H9 (cell line): Measurements from ENCODE around the gene WEE2. TPM values are rescaled to one million over a fixed set of nuclear protein-coding genes. Genes with fewer than 3 reads are reported as not detected.

Source experiments
- DNase-seq: peaks from one replicate; pipeline ENCODE4 v3.0.0-alpha.2; 2017
- H2AFZ ChIP-seq: one replicate; pipeline ENCODE4 v1.6.1; 2013; ENCODE audit warnings: mild to moderate bottlenecking, low read length, control low read depth, moderate library complexity
- H2AK5ac ChIP-seq: 2 replicates; pipeline ENCODE4 v1.6.1; 2013; ENCODE audit warnings: low read length, control low read depth, mixed read lengths; ENCODE audit not compliant: insufficient read length
- H2BK120ac ChIP-seq: one replicate; pipeline ENCODE4 v1.6.1; 2013; ENCODE audit warnings: low read depth, mild to moderate bottlenecking, low read length, control low read depth, inconsistent platforms; ENCODE audit not compliant: poor library complexity, severe bottlenecking
- H2BK12ac ChIP-seq: 2 replicates; pipeline ENCODE4 v1.6.1; 2013; ENCODE audit warnings: low read length, control low read depth, mixed read lengths, low read depth; ENCODE audit not compliant: insufficient read length
- H2BK15ac ChIP-seq: 2 replicates; pipeline ENCODE4 v1.6.1; 2013; ENCODE audit warnings: low read depth, low read length, control low read depth
- H2BK20ac ChIP-seq: one replicate; pipeline ENCODE4 v1.6.1; 2013; ENCODE audit warnings: low read depth, mild to moderate bottlenecking, low read length, control low read depth, inconsistent platforms; ENCODE audit not compliant: poor library complexity, severe bottlenecking
- H2BK5ac ChIP-seq: 2 replicates; pipeline ENCODE4 v1.6.1; 2013; ENCODE audit warnings: low read length, control low read depth, mixed read lengths; ENCODE audit not compliant: insufficient read length
- H3K14ac ChIP-seq: 2 replicates; pipeline ENCODE4 v1.6.1; 2013; ENCODE audit warnings: low read length, control low read depth; ENCODE audit not compliant: insufficient read depth
- H3K18ac ChIP-seq: 2 replicates; pipeline ENCODE4 v1.6.1; 2013; ENCODE audit warnings: low read depth, mild to moderate bottlenecking, mixed read lengths, low read length, control low read depth; ENCODE audit not compliant: insufficient read length
- H3K23ac ChIP-seq: 2 replicates; pipeline ENCODE4 v1.6.1; 2013; ENCODE audit warnings: low read length, control low read depth, mixed read lengths, low read depth; ENCODE audit not compliant: insufficient read length
- H3K23me2 ChIP-seq: 2 replicates; pipeline ENCODE4 v1.6.1; 2013; ENCODE audit warnings: low read depth, mild to moderate bottlenecking, mixed read lengths, low read length, control low read depth; ENCODE audit not compliant: insufficient read length, poor library complexity, severe bottlenecking
- H3K27ac ChIP-seq: 2 replicates; pipeline ENCODE4 v1.5.1; 2013; ENCODE audit warnings: low read length, control low read depth, mixed read lengths, low read depth; ENCODE audit not compliant: insufficient read length
- H3K27me3 ChIP-seq: 2 replicates; pipeline ENCODE4 v1.6.1; 2013; ENCODE audit warnings: low read length, control low read depth, inconsistent platforms; ENCODE audit not compliant: insufficient read depth
- H3K4ac ChIP-seq: 2 replicates; pipeline ENCODE4 v1.6.1; 2013; ENCODE audit warnings: low read depth, mild to moderate bottlenecking, control low read depth, inconsistent platforms, low read length, moderate library complexity
- H3K4me1 ChIP-seq: 2 replicates; pipeline ENCODE4 v1.6.1; 2013; ENCODE audit warnings: low read length, control low read depth, inconsistent platforms; ENCODE audit not compliant: insufficient read depth
- H3K4me2 ChIP-seq: 2 replicates; pipeline ENCODE4 v1.6.1; 2013; ENCODE audit warnings: low read length, control low read depth, mixed read lengths; ENCODE audit not compliant: insufficient read length, insufficient read depth
- H3K56ac ChIP-seq: 2 replicates; pipeline ENCODE4 v1.6.1; 2013; ENCODE audit warnings: low read depth, mild to moderate bottlenecking, mixed read lengths, low read length, control low read depth; ENCODE audit not compliant: insufficient read length
- H3K79me1 ChIP-seq: 2 replicates; pipeline ENCODE4 v1.6.1; 2013; ENCODE audit warnings: low read depth, mild to moderate bottlenecking, moderate library complexity, low read length, control low read depth, inconsistent platforms; ENCODE audit not compliant: insufficient read depth, poor library complexity, severe bottlenecking
- H3K79me2 ChIP-seq: 2 replicates; pipeline ENCODE4 v1.6.1; 2013; ENCODE audit warnings: low read length, control low read depth, inconsistent platforms; ENCODE audit not compliant: insufficient read depth
- H3K9ac ChIP-seq: 2 replicates; pipeline ENCODE4 v1.6.1; 2013; ENCODE audit warnings: low read length, control low read depth, mixed read lengths; ENCODE audit not compliant: insufficient read length; ENCODE audit errors: extremely low read depth
- H3K9me3 ChIP-seq: one replicate; pipeline ENCODE4 v1.6.1; 2013; ENCODE audit warnings: low read depth, low read length, inconsistent platforms; ENCODE audit not compliant: control insufficient read depth
- H3T11ph ChIP-seq: one replicate; pipeline ENCODE4 v1.6.1; 2013; ENCODE audit warnings: mild to moderate bottlenecking, low read length, control low read depth, inconsistent platforms
- H4K20me1 ChIP-seq: one replicate; pipeline ENCODE4 v1.6.1; 2013; ENCODE audit not compliant: control insufficient read depth, insufficient read length, insufficient read depth
- H4K5ac ChIP-seq: 2 replicates; pipeline ENCODE4 v1.6.1; 2013; ENCODE audit warnings: low read depth, mild to moderate bottlenecking, mixed read lengths, low read length, control low read depth; ENCODE audit not compliant: insufficient read length
- H4K8ac ChIP-seq: replicated peaks from 2 replicates; pipeline ENCODE4 v1.6.1; 2013; ENCODE audit warnings: low read length, control low read depth, mixed read lengths, low read depth; ENCODE audit not compliant: insufficient read length
- H4K91ac ChIP-seq: 2 replicates; pipeline ENCODE4 v1.6.1; 2013; ENCODE audit warnings: low read depth, mild to moderate bottlenecking, moderate library complexity, mixed read lengths, low read length, control low read depth; ENCODE audit not compliant: insufficient read length
- H3K27ac Mint-ChIP-seq, 3 experiments: 2 replicates in 2 of 3; 3 replicates in 1 of 3; pipeline ENCODE4 v1.8.0; 2020 to 2021; ENCODE audit warnings: mixed read lengths in 3 of 3, mild to moderate bottlenecking in 1 of 3, moderate library complexity in 1 of 3
- H3K27me3 Mint-ChIP-seq: 2 replicates; pipeline ENCODE4 v1.8.0; 2021; ENCODE audit warnings: low read depth, mild to moderate bottlenecking, moderate library complexity, mixed read lengths
- H3K36me3 Mint-ChIP-seq, 3 experiments: 2 replicates in 2 of 3; 3 replicates in 1 of 3; pipeline ENCODE4 v1.8.0; 2020 to 2021; ENCODE audit warnings: low read depth in 3 of 3, mixed read lengths in 3 of 3; ENCODE audit not compliant: insufficient read depth in 1 of 3
- H3K4me1 Mint-ChIP-seq, 2 experiments: 2 replicates each; pipeline ENCODE4 v1.8.0; 2020; ENCODE audit warnings: mixed read lengths in 2 of 2
- H3K4me3 Mint-ChIP-seq, 2 experiments: 2 replicates in 1 of 2; 3 replicates in 1 of 2; pipeline ENCODE4 v1.8.0; 2020 to 2021; ENCODE audit warnings: mild to moderate bottlenecking in 2 of 2, mixed read lengths in 2 of 2, moderate library complexity in 1 of 2
- H3K9me3 Mint-ChIP-seq, 2 experiments: 2 replicates in 1 of 2; 3 replicates in 1 of 2; pipeline ENCODE4 v1.8.0; 2020; ENCODE audit warnings: mild to moderate bottlenecking in 2 of 2, mixed read lengths in 2 of 2, moderate library complexity in 1 of 2
- WGBS: extraction: QIAGEN DNeasy Blood & Tissue Kit; methylation state at CpG from one replicate; pipeline ENCODE4 v1.1.7; 2013; ENCODE audit warnings: missing lambda C conversion rate, low lambda C conversion rate, mixed read lengths; ENCODE audit not compliant: insufficient read length; ENCODE audit errors: extremely low coverage; 5-methylcytosine and 5-hydroxymethylcytosine counted together
- total RNA-seq: library from RNA; stranded (reverse); gene quantifications from 2 replicates; pipeline ENCODE4 v1.2.1, GENCODE V29; 2021
- TF ChIP-seq, protein P1 (sequence below): fragments of 200-600 bp; sonication (generic); conservative IDR thresholded peaks from 3 replicates; pipeline ENCODE4 v1.8.0; 2021; ENCODE audit warnings: antibody characterized with exemption, mild to moderate bottlenecking

Gene WEE2
- total RNA-seq, 1 experiment from 2014 or later = not detected

DNA sequence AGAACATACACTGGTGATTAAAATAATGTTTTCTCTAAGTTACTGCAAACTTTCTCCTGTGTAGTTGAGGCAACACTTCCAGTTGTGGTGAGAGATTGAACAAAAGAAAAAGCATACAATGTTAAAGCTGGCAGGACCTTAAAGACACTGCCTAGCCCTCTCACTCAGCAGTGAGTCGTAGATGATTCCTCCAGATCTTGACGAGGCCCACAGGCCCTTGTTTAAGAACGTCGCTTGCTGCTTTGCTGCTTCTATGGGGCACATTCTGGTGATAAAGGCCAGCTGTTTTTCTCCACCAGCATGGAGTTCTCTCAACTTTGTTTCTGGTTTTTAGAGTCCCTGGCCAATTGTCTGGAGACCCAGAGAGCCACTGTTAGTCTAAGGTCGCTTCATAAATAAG, 3.4 kb upstream of the WEE2 start:
- Mint-ChIP-seq H3K27me3 (peaks cover 23% of the 10 kb centered on the region), H3K4me1 (peaks cover 42 to 44% of the 10 kb centered on the region in 2 experiments), H3K9me3 (no peaks in the 10 kb centered on the region), H3K36me3 (no peaks in the 10 kb centered on the region), H3K4me3 (no peak overlapping the region), H3K27ac (peak overlapping the region in 1 of 3 experiments; percentile 54; a peak in 1 of 7 replicates)
- H2BK5ac ChIP-seq = no peak overlapping the region
- H2BK12ac ChIP-seq = no peak overlapping the region
- H3K18ac ChIP-seq = no peak overlapping the region
- H3K23ac ChIP-seq = no peak overlapping the region
- H3K9ac ChIP-seq = no peak overlapping the region
- H3K23me2 ChIP-seq = peaks cover 5% of the 10 kb centered on the region
- H3K4me1 ChIP-seq = peaks cover 3% of the 10 kb centered on the region; the same call in 1 of the 2 replicates
- H4K20me1 ChIP-seq = no peaks in the 10 kb centered on the region
- no peak for DNase-seq
- H3T11ph ChIP-seq = no peak overlapping the region
- no peaks in the 10 kb centered on the region for H3K79me2 ChIP-seq
- peaks cover 2% of the 10 kb centered on the region; the same call in 1 of the 2 replicates for H3K27me3 ChIP-seq
- no peaks in the 10 kb centered on the region for H3K9me3 ChIP-seq
- H2BK15ac ChIP-seq = no peak overlapping the region
- no peak overlapping the region for H3K56ac ChIP-seq
- no peak overlapping the region for H2BK20ac ChIP-seq
- no peak overlapping the region for H2BK120ac ChIP-seq
- WGBS = no CpG with 5 or more reads among the region's 5 CpGs
- TF ChIP-seq, protein P1, sequence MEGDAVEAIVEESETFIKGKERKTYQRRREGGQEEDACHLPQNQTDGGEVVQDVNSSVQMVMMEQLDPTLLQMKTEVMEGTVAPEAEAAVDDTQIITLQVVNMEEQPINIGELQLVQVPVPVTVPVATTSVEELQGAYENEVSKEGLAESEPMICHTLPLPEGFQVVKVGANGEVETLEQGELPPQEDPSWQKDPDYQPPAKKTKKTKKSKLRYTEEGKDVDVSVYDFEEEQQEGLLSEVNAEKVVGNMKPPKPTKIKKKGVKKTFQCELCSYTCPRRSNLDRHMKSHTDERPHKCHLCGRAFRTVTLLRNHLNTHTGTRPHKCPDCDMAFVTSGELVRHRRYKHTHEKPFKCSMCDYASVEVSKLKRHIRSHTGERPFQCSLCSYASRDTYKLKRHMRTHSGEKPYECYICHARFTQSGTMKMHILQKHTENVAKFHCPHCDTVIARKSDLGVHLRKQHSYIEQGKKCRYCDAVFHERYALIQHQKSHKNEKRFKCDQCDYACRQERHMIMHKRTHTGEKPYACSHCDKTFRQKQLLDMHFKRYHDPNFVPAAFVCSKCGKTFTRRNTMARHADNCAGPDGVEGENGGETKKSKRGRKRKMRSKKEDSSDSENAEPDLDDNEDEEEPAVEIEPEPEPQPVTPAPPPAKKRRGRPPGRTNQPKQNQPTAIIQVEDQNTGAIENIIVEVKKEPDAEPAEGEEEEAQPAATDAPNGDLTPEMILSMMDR = no peak
- H3K79me1 ChIP-seq = no peaks in the 10 kb centered on the region
- H2AK5ac ChIP-seq = no peak overlapping the region
- H3K4me2 ChIP-seq = no peak overlapping the region
- no peak overlapping the region for H4K8ac ChIP-seq
- no peak overlapping the region for H4K5ac ChIP-seq
- no peak overlapping the region for H3K4ac ChIP-seq
- no peak overlapping the region for H3K27ac ChIP-seq
- H4K91ac ChIP-seq = no peak overlapping the region
- no peak overlapping the region for H2AFZ ChIP-seq
- no peak overlapping the region for H3K14ac ChIP-seq
